Hematopoietic multipotent progenitor cell treated with erythropoietin and hydrocortisone succinate and interleukin-3 and kit ligand, for 8 days (in vitro differentiated cells): ENCODE results near the gene PROSER2.

Experiments
- DNase-seq: peaks from one replicate; pipeline ENCODE4 v3.0.0-alpha.2; 2015

PROSER2 gene, protein sequence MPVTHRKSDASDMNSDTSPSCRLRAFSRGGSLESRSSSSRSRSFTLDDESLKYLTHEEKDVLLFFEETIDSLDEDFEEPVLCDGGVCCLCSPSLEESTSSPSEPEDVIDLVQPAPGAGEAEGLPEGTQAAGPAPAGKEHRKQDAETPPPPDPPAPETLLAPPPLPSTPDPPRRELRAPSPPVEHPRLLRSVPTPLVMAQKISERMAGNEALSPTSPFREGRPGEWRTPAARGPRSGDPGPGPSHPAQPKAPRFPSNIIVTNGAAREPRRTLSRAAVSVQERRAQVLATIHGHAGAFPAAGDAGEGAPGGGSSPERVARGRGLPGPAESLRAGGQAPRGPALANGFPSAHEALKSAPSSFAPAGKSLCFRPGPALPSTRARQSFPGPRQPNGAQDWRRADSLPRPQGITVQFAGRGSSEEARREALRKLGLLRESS

DNA sequence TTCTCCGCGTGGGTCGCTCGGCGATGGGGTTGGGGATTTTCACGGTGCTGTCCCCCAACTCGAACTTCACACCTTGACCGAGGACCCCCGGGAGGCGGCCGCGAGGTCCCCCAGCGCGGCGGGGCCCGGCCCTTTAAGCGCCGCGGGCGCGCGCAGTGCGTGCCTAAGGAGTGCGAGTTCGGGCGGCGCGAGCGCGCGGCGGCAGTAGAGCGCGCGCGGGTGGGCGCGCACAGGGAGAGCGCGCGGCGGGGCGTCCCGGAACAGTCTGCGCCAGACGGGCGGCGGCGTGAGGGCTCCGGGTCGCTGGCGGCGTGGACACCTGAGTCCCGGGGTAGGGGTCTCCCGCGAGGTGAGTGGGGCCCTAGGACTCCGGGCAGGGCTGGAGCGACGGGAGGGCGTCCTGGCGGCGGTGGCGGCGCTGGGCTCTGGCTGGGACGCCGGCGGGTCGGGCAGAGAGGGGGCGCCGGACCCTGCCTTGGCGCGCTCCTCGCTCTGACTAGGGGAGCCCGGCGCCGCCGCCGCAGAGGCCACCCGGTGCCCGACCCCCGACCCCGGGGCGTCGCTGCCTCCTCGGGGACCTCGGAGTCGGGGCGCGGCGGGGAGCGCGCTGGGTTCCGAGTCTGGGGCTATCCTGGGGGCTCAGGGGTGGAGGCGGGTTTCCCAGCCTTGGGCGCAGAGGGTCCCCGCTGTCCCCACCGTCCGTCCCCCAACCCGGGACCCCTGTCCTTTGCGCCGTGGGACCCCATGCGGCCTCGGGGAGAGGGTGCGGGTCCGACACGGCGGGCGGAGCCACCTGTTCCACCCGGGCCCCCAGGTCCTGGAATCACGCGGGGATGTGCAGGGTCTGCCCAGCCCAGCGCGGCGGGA lies at the start of gene PROSER2:
PROSER2 (plus strand) TSS at position 235 of the 867 bp plus-strand sequence. CDS start 28,722 bp downstream, outside the sequence.
- DNase-seq, result peak; percentile 80

DNA sequence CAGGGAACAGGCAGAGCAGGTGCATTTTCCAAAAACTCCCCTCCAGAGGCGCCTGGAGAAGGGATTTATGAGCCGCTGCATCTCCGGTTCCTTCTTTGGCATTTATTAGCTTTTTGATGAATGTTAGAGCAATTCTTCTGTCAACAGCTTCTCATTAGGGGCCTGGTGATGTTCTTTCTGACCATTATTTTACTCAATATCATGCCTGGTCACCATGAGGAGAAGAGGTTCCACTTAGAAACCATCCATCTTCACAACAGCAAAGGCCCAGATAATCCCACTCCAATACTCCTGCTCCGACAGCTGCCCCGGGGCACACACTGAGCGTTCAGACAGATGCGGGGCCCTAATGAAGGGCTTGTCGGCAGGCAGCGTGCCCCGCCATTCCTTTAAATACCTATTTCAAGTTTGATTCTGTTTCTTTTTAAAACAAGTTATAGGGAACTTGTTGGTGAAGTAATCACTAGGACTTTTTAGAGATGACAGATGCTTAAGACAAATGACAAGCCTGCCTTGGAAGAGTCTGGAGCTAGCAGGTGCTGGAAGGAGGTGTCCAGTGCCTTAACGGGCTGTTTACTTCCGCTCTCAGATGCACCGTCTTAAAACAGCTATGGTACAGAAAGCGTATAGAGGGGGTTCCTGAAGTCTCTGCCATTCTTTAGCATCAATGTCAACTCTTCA lies 49.3 kb upstream of the PROSER2 start:
- DNase-seq, result no peak

DNA sequence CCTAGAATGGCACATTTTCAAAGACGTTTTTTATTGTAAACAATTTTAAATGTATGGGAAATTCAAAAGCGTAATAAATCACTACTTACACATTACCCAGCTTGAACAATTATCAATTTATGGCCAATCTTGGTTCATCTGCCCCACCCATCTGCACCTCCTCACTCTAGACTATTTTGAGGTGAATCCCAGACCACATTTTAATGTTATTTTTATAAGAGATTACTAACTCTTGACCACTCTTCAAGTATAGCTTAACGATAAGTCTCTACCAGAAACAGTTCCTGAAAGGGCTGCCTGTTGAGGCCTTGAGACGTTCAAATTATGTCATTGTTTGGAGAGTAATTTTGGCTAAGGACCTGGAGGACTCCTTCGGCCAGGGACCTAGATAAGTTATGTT lies 47.7 kb upstream of the PROSER2 start:
- DNase-seq, result no peak

DNA sequence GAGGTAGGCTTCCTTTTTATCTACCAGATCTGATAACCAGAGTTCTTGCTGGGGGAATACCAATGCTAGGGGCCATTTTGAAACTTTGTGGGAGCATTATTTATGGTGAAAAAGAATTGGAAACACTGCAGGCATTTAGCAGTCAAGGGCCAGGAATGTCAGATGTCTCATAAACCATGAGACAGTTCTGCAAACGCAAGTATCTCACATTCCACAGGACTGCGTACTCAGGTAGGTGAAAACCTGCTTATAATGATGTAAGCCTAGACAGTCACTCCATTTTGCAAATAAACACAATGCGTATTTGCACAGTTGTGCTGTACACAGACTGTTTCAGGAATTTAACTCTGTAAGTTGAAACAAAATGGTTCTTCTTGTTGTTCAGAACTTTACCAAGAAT lies 47.1 kb upstream of the PROSER2 start:
- no peak for DNase-seq

DNA sequence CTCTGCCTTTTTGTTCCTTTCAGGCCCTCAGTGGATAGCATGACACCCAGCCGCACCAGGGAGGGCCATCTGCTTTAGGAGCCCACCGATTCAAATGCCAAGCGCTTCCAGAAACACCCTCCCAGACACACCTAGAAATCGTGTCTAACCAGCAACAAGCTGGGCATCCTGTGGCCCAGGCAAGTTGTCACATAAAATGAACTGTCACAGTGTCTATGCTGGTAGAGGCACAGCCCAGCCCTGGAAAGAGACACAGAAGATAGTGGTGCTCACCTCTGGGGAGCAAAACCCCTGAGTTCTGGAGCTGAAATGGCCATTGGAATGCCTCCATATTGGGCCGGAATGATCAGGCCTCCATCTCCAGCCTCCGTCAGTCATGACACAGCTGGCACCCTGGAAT lies 42.0 kb upstream of the PROSER2 start:
- DNase-seq, result no peak

DNA sequence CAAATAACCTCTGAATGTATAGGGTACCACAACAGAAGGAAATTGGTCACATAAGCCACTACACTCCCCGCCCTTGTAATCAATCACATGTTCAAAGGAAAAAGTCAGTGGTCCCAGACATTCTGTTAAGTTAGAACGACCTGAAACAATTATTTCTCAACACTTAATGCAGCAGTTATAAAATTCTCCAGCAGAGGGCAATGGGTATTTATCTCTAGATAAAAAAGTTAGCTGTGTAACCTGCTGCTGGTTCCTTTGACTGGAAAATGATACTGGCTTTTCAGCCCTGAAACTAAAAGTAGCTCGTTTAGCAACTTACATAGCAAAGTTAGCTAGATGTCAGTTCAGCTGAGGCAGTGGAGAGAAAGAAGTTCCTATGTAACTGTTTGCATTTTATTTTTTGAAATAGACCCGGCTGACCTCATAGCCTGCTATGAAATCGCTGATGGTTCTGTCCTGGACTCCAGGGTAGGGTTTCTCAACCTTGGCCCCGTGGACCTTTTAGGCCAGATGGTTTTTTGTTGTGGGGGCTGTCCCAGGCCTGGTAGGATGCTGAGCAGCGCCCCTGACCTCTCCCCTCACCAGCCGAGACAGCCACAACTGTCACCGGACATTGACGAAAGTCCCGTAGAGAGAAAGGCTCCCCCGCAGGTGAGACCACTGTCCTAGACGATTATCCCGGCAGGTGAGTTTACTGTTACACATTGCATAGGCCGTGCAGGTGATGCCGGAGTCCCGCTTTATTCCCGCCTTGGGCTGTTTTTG lies 40.2 kb upstream of the PROSER2 start:
- DNase-seq, result peak; percentile 80

DNA sequence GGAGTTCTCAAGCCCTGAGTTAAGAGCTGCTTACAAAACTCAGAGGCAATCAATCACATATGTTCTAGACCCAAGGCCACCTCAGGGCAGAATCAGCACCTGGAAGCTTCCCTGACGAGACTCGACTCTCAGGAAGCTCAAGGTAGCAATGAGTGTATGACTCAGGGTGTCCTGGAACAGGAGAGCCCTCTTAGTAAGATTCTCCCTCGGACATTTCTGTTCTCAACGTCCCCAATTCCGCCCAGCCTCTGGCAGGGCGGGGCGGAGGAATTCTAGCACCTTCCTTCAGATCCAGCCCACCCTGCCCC lies 39.6 kb upstream of the PROSER2 start:
- DNase-seq, result no peak

DNA sequence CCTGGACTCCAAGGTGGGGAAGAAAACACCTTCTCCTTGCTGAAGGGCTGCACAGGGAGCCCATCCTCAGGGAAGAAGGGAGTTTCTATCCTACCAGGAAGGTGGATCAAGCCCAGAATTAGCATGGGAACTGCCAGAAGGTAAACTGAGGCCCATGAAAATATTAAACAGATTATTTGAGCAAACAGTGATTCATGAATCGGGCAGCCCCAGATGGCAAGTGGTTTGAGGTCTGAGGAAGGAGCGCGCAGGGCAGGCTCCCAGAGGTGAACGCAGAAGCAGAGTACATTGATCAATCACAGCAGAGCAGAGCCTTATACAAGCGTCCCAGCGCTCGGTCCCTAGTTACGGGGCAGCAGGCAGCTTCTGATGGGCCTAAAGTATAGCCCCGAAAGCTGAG lies 35.8 kb upstream of the PROSER2 start:
- DNase-seq, result no peak

DNA sequence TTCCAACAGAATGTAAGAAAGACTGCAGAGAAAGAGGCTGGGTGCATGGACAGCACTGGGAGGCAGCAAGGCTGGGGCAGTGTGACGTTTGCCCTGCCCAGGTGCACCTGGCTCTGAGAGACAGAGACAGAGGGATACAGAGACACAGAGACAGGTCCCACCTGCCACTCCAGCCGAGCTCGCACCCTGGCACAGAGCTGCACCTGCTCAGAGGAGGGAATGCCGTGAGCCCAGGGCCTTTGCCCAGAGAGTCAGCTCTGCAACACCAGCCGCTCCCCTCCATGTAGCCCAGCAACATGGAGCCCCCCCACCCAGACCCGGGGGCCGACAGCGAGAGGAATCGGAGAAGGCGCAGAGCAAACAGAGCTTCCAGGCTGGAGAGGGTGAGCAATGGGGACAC lies 35.3 kb upstream of the PROSER2 start:
- no peak for DNase-seq

DNA sequence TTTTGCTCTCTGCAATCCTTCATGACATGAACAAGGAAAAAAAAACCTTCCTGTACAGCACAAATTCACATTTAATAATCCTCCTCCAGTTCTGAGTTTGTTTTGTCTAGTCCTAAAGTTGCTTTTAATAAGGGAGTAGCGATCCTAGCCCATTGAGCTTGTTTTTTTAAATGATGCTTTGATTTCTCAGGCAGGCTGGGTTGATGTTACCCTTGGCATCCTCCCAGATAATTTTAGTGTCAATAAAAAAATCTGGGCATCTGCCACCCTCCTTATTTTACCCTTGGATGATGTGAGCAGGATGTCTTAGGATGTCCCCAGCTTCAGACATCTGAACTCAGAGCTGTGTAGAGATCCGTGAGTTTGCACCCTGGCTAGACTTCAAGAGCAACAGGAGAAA lies 33.9 kb upstream of the PROSER2 start:
- DNase-seq, result no peak

DNA sequence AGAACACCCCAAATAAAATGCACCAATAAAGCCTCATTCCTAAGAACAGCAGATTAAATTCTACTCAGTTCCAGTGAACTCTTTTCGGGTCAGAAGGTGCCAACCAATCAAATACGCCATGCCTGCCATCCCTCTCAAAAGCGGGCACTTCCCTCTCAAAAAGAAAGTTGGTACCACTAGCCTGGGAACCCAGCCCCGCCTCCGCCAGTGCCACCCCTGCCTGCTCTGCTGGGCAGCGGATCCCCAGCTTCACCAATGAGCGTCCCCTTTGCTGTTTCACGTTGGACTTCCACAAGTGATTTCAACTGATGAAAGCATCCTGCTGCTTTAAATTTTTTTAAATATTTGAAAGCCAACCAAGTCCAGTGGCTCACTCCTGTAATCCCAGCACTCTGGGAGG lies 33.2 kb upstream of the PROSER2 start:
- DNase-seq, result no peak

DNA sequence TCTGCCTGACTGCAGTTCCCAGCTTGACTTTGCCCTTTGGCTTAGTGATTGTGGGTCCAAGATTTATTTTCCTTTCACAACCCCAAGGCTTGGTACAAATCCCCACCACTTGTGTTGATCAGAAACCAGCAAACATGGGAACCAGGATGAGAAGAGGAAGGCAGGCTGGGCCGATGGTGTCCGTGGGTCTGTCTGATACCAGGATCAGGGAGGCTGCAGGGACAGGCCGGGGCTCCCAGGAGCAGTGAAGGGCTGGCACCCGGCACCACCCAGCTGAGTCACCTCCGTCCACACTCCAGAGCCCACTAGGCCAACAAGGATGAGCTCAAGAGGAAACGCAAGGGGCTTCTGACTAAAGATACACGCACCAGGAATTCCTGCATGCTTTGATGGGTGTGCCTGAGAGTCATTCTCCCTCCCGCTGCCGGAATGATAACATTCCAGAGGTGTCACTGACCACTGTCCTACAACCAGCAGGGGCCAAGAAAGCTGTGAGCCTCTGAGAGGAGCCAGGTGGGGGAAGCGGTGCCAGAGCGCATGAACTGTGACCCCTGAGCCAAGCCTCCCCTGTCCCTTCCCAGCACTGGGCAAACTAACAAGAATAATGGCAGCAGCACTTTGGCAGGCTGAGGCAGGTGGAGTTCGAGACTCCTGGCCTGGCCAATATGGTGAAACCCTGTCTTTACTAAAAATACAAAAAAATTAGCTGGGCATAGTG lies 29.2 kb upstream of the PROSER2 start:
- no peak for DNase-seq

DNA sequence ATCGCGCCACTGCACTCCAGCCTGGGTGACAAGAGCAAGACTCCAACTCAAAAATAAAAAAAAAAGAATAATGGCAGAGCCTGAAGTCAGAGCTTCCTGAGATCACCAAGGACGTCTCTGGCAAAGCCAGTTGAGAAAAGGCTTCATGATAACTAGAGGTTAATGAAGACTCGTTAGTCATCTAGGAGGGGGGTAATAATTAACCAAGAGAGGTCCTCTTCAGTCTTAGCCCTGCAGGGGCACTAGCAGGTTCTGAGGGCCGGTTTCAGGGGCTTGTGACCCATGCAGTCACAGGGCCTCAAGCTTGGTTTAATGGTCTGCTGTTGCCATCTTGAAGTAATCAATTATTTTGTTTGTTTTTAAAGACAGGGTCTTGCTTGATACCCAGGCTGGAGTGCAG lies 28.6 kb upstream of the PROSER2 start:
- no peak for DNase-seq

DNA sequence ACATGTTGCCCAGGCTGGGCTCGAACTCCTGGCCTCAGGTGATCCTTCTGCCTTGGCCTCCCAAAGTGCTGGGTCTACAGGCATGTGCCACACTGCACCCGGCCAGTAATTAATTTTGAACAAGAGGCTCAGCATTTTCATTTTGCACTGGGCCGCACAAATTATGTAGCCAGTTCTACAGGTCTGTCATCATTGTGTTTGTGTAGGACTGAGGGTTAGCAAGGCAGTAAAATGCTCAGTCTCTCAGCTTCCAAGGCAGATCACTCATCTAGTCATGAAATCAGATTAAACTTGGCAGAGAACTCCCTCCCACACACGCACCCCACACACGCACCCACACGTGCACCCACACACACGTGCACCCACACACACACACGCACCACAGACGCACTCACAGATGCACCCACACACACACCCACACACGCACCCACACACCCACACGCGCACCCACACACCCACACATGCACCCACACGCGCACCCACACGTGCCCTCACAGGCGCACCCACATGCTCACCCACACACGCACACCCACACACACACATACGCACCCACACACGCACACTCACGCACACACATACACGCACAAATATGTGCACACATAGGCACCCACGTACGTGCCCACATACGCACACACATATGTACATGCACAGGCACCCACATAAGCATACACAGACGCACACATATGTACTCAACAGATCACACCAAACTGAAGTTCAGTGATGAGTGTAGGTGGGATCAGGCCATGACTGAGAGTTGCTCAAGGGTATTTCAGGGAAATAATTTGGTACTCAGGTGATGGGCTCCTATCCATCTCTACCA lies 27.8 kb upstream of the PROSER2 start:
- DNase-seq, result no peak

DNA sequence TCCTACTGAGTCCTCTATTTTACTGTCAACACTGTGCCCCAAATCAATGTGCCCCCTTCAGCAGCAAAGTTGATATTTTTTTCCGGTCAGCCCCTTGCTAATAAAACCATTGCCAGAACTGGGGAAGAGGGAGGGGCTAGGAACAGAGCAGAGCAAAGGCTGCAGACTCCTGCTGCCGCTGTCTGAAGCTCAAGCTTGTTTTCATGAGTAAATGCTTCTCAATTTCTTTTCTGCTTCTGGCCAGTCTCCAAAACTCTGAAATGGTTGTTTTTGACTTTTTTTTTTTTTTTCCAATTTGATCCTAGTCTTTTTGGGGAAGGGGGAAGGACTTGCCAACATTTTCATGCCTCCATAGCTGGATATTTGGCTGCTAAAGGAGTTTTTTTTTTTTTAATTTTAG lies 26.7 kb upstream of the PROSER2 start:
- DNase-seq, result no peak

DNA sequence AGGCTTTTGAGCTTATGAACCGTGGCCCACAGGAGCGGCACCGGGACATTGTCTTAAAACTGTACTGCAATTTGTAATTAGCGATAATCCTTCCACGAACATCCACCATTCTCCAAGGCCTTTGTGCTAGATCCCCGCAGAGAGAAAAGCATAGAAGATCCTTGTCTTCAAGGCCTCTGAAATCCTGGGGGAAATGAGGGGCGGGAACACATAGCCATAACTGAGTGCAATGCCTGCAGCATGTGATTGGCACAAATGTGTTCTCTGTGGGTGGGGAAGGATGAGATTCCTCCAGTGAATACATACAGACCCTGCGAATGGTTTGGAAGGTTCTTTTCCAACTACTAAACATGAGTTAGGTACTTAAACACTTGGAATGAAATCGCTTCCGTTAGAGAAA lies 25.9 kb upstream of the PROSER2 start:
- no peak for DNase-seq

DNA sequence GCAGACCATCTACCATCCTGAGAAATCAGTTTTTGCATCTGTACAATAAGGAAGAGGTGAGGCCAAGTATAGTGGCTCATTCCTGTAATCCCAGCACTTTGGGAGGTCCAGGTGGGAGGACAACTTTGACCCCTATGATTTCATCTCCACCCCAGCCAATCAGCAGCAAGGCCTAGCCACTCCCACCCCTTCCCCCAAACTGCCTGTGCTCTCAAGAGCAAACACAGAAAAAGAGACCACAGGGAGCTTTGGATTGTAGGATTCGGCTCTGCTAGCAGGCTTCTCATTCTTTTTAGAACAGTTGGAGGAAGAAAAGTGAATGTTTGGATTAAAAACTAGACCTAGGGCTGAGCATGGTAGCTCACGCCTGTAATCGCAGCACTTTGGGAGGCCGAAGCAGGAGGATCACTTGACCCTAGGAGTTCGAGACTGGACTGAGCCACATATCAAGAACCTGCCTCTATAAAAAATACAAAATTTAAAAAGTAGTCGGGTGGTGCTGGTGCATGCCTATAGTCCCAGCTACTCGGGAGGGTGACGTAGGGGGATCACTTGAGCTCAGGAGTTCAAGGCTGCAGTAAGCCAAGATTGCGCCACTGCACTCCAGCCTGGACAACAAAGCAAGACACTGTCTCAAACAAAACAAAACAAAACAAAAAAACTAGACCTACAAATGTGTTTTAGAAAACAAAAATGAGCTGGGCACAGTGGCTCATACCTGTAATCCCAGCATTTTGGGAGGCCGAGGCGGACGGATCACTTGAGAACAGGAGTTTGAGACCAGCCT lies 25.1 kb upstream of the PROSER2 start:
- no peak for DNase-seq

DNA sequence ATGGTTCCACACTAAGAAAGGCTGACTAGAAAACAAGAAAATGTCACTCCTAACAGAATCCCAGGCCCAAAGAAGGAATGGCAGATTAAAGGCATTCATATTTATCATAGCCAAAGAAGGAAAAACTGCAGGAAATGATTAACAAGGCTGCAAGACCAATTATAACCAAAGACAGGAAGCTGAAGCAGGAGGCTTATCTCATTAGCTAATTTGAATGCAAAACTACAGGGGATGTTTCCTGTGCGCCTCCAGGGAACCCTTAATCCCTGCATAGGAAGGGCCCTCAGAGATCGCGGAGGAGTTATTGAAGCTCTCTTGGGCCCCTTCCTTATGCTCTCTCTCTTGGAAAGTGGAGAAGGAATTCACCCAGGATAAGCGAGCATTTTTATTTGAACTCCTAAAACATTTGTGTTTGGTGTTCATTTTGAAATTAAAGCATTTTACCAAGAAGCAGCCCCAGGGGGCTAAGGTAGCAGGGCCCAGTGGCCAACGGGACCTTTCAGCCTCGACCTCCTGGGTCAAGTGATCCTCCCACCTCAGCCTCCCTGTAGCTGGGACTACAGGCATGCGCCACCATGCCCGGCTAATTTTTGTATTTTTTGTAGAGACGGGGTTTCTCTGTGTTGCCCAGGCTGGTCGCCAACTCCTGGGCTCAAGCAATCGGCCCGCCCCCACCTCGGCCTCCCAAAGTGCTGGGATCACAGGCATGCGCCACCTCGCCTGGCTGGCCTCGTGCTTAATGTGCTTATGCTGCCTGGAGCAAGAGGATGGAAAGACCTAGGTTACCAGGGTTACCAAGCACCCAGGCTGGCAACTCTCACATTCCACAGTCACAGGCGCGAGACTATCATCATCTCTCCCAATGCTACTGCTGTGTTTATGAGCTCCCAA lies 24.1 kb upstream of the PROSER2 start:
- DNase-seq, result peak; percentile 40

DNA sequence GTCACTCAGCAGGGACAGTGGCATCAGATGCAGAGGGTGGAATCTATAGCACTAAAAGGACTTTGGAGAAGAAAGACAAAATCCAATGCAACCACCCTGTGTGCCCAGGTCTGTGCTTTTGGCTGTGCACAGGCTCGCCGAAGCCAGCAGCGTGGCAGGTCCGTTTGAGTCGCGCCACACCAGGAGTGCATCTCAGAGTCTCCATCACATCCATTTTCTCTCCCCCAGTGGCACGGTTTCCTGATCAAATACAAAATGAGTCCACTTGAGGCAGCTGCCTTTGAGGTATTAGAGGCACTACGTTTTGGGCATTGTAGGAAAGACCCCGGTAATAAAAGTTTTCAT lies 23.4 kb upstream of the PROSER2 start:
- DNase-seq, result no peak

DNA sequence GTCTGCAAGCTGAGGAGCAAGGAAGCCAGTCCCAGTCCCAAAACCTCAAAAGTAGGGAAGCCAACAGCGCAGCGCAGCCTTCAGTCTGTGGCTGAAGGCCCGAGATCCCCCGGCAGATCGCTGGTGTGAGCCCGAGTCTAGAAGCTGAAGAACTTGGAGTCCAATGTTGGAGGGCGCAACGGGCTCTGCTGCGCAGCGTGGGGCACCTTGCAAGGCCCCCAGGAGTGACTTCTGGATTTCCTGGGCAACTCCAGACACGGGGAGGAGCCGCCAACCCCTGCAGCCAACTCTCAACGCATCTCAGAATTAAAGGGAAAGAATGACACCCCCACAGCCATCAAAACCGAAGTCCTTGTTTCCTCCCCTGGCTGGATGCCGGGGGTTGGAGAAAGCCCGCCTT lies 18.8 kb upstream of the PROSER2 start:
- DNase-seq, result no peak
